Activated CD4-positive, alpha-beta T cell treated with anti-CD3 and anti-CD28 coated beads, Interleukin-2, amount 10 ng/mL, durations not matched to agents 24 days and 14 days (primary cell): ENCODE data around the gene VPS13D. TPM values are rescaled to one million over a fixed set of nuclear protein-coding genes. Genes with fewer than 3 reads are reported as not detected.

Source experiments
- DNase-seq: peaks from one replicate; pipeline ENCODE4 v3.0.0; 2022
- H3K27ac Mint-ChIP-seq: one replicate; pipeline ENCODE4 v1.8.0; 2022; ENCODE audit warnings: mild to moderate bottlenecking, mixed read lengths
- H3K27me3 Mint-ChIP-seq: one replicate; pipeline ENCODE4 v1.8.0; 2022; ENCODE audit warnings: mixed read lengths
- H3K36me3 Mint-ChIP-seq: one replicate; pipeline ENCODE4 v1.8.0; 2022; ENCODE audit warnings: low read depth, mild to moderate bottlenecking, mixed read lengths
- H3K4me1 Mint-ChIP-seq: one replicate; pipeline ENCODE4 v1.8.0; 2021; ENCODE audit warnings: mixed read lengths
- H3K4me3 Mint-ChIP-seq: one replicate; pipeline ENCODE4 v1.8.0; 2022; ENCODE audit warnings: mild to moderate bottlenecking, moderate library complexity, mixed read lengths
- H3K9me3 Mint-ChIP-seq: one replicate; pipeline ENCODE4 v1.8.0; 2021; ENCODE audit warnings: mixed read lengths
- intact Hi-C: fragments of 100-400 bp; cut with micrococcal nuclease; formaldehyde crosslinking; loops from one replicate; pipeline ENCODE4 v1.15.1; 2023
- total RNA-seq: library from RNA; stranded (reverse); gene quantifications from 2 replicates; pipeline ENCODE4 v1.2.3, GENCODE V29; 2022

The VPS13D gene
- total RNA-seq, 1 donor from 2014 or later, result 30.8 TPM

DNA sequence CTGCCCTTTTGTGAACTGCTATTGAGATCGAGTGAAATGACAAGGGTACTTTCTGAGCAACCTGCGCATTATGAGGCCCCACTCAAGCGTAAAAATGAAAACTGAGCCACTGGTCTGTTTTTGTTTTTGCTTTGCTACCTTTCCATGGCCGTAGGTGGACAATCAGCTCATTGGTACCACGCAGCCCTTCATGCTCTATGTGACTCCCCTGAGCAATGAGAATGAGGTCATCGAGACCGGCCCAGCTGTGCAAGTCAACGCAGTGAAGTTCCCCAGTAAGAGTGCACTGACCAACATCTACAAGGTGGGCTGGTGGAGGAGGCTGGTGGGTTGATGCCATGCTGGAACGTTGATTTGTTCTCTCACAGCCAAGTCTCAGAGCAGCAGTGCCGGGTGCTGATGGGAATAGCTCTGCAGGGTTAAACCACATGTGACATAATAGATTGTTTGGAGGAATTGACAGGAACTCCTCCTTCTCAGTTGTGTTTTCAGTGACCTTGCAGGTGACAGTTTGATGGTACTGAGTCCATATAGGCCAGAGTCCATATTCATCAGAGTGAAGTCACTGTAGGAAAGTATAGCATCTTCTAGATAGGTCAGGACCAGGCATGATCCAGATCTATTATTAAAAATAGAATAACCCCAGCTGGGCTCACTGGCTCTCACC is 170.3 kb downstream of the VPS13D start:
- peaks cover 40% of the 10 kb centered on the region for H3K36me3 Mint-ChIP-seq
- H3K27me3 Mint-ChIP-seq, result no peaks in the 10 kb centered on the region
- H3K27ac Mint-ChIP-seq, result no peak overlapping the region
- H3K4me1 Mint-ChIP-seq, result peaks cover 22% of the 10 kb centered on the region
- intact Hi-C loops, result no loop called here
- H3K4me3 Mint-ChIP-seq, result no peak overlapping the region
- H3K9me3 Mint-ChIP-seq, result no peaks in the 10 kb centered on the region
- no peak for DNase-seq

DNA sequence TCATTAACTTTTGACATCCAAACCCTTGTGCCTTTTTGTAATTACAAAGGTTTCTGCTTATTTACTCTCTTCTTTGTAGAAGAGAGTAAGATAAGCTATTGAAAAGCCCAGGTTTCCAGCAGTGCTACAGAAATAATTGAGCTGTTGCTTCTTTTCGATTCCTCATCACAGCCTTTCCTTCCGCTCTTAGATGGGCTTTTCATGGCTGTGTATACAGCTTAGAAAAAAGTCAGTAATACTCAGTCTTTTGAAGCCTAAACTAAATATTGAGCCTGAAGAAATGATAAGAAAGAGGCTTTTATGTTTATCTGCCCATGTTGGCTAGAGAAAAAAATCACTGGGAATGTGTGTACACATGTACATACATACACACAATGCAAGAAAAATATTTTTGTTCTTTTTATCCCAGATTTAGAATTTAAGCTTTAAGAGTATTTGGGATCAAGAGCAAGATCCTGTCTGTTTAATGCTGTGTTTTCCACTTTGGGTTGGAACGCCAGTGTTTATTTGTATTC is 172.4 kb downstream of the VPS13D start:
- H3K4me1 Mint-ChIP-seq, result peaks cover 29% of the 10 kb centered on the region
- H3K27me3 Mint-ChIP-seq, result no peaks in the 10 kb centered on the region
- intact Hi-C loops, result no loop called here
- no peak overlapping the region for H3K27ac Mint-ChIP-seq
- DNase-seq, result no peak
- H3K36me3 Mint-ChIP-seq, result peaks cover 49% of the 10 kb centered on the region
- no peaks in the 10 kb centered on the region for H3K9me3 Mint-ChIP-seq
- H3K4me3 Mint-ChIP-seq, result no peak overlapping the region

- no peak for DNase-seq
- intact Hi-C loops, result no loop called here
- Mint-ChIP-seq H3K9me3 (no peaks in the 10 kb centered on the region), H3K4me3 (no peak overlapping the region), H3K27me3 (no peaks in the 10 kb centered on the region), H3K27ac (no peak overlapping the region), H3K36me3 (peaks cover 49% of the 10 kb centered on the region), H3K4me1 (peaks cover 27% of the 10 kb centered on the region)
These were observed 173.0 kb downstream of the VPS13D start for GRCh38 chr1:12402842-12403241.

GRCh38 chr1:12404918-12405317 is 175.1 kb downstream of the VPS13D start:
- Mint-ChIP-seq H3K27ac (no peak overlapping the region), H3K27me3 (no peaks in the 10 kb centered on the region), H3K4me3 (no peak overlapping the region), H3K9me3 (peaks cover 4% of the 10 kb centered on the region), H3K4me1 (peaks cover 22% of the 10 kb centered on the region), H3K36me3 (peaks cover 58% of the 10 kb centered on the region)
- intact Hi-C loops, result no loop called here
- DNase-seq, result no peak

DNA sequence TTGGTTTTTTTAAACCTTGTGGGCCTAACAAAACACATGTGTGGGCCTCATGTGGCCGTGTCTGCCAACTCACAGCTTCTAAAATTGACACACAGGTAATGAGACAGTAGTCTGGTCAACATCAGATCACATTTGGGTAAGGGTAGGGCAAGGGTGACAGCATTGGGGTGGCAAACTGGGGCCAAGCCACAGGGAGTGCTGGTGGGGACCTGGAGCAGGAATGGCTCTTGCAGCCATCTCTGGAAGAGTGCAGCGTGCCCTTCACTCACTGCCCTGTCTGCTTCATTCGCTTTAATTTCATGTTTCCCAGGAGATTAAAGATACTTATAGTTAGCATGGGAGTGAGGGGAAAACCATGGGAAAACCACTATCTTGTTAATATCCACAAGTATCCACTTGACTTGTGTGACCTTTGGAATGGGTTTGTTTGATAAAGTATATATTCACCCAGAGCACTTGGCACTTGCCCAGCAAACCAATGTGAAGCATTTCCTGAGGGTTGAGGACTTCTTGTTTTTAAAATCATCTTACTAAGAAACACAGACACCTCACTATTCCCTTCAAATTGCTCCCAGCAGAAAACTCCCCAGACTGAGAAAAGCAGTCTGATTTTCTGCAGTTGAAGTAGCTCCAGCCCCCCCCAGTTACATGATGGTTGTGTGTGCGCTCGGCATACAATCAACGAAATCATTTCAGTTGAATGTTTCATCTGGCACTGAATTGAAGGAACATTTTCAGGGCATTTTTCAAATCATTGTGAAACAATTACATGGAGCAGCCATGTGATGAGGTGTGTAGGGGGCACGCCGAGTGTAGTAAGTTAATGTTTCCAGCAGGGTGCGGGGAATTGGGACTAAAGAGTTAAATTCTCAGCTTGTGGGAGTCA is 175.7 kb downstream of the VPS13D start:
- Mint-ChIP-seq H3K4me3 (no peak overlapping the region), H3K27ac (no peak overlapping the region), H3K27me3 (no peaks in the 10 kb centered on the region), H3K9me3 (peaks cover 9% of the 10 kb centered on the region), H3K36me3 (peaks cover 57% of the 10 kb centered on the region), H3K4me1 (peaks cover 17% of the 10 kb centered on the region)
- intact Hi-C loops, result no loop called here
- no peak for DNase-seq

DNA sequence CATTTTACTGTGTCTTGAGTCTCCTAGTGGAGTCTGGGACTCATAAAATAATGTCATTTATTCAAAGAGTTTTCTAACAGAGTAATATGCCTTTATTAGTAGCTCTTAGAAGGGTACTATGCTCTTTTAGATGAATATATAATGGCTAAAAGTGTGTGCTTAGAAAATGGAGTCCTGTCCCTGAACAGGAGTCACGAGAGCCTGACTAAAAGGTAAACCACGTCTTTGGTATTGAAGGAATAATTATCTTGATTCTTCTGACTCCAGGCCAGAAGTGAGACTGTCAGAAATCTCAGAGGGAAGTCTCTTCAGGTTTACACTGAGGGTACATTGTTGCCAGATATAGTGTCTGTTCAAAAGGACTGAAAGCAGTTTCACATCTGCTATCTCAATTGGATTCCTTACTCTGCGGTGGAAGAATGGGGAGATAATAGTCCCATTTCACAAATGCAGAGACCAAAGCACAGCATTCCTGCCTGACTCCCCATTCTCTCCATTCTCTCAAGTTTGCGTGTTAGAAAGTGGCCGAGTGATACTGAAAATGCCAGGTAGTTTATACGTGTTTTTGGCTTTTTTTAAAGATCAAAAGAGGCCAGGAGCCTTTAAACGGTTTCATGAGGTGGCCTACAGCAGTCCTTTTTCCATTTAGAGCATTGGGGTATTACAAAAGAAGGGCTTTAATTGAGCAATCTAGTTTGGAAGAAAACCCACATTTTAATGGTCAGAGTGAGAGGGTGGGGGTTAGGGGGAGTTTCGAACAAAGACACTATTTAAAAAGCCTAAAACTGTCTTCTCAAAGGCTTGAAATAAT is 176.6 kb downstream of the VPS13D start:
- H3K27ac Mint-ChIP-seq, result no peak overlapping the region
- peaks cover 9% of the 10 kb centered on the region for H3K9me3 Mint-ChIP-seq
- H3K27me3 Mint-ChIP-seq, result no peaks in the 10 kb centered on the region
- H3K4me3 Mint-ChIP-seq, result no peak overlapping the region
- DNase-seq, result no peak
- H3K4me1 Mint-ChIP-seq, result peaks cover 17% of the 10 kb centered on the region
- intact Hi-C loops, result loop anchor here (1.0 kb wide), 1 partner anchor 213 kb away; no protein-coding TSS in a partner anchor
- H3K36me3 Mint-ChIP-seq, result peaks cover 60% of the 10 kb centered on the region

DNA sequence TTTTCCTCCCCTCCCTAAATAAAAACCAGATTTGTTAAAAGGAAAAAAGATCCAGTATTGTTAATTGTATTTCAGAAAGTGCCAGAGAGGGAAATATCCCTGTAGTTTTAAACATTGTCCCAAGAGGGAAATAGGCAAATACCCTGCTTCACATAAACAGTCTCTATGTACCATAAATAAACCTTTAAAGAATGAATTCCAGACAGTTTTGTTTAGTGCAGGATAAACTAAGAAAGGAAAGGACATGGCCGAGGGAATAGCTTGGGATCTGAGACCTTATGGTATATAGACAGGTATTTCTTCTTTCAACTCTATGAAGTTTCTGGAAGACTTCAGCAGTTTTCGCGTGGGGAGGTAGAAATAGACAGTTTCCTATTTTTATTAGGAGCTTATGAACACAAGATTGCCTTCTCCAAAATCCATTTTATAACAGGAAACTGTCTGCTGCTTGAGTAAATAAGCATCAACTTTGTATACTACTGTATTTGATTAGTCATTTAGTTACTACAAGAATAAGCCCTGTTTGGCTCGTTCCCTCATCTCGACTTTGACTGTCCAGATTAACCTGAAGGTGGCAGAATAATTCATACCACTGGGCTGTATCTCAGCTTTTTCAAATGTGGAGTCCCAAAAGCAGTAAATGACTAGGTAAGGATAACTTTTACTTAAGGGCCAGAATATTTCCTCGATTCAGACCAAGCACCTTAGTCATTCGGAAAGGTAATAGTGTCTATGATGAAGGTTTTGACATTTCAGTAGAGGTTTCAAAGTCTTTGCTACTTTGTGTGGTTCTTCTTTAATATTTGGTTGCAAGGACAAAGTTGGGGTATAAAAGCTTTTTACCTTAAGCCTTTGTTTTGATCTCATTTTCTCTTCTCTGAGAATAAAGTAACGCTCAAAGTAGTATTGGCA is 177.5 kb downstream of the VPS13D start:
- intact Hi-C loops, result loop anchor here (1.0 kb wide), 1 partner anchor 212 kb away; no protein-coding TSS in a partner anchor
- H3K4me3 Mint-ChIP-seq, result no peak overlapping the region
- no peak overlapping the region for H3K27ac Mint-ChIP-seq
- peaks cover 9% of the 10 kb centered on the region for H3K9me3 Mint-ChIP-seq
- no peaks in the 10 kb centered on the region for H3K27me3 Mint-ChIP-seq
- H3K4me1 Mint-ChIP-seq, result peaks cover 17% of the 10 kb centered on the region
- H3K36me3 Mint-ChIP-seq, result peaks cover 69% of the 10 kb centered on the region
- DNase-seq, result peak; percentile 73

DNA sequence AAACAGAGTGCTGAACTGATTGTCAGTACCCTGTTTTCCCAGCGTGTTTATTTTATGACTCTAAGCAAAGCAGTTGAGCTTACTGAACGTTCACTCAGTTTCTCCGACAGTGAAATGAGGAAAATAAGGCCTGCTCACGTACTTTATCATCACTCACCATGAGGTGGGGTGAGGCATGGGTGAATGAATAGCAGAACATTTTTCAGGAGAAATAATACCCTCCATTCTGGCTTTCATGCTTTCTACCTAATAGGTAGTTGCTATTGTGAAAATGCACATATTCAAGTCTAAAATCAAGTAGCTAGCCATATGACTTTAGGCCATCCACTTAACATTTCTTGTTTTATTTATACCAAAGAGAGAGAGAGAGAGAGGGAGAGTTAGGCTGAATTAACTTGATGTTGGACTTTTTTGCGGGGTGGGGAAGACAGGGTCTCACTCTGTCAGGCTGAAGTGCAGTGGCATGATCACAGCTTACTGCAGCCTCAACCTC is 178.2 kb downstream of the VPS13D start:
- DNase-seq, result no peak
- intact Hi-C loops, result loop anchor here (1.0 kb wide), 1 partner anchor 211 kb away; no protein-coding TSS in a partner anchor
- Mint-ChIP-seq H3K4me3 (no peak overlapping the region), H3K27me3 (no peaks in the 10 kb centered on the region), H3K4me1 (peaks cover 17% of the 10 kb centered on the region), H3K9me3 (peaks cover 9% of the 10 kb centered on the region), H3K27ac (no peak overlapping the region), H3K36me3 (peaks cover 75% of the 10 kb centered on the region)

- peaks cover 17% of the 10 kb centered on the region for H3K4me1 Mint-ChIP-seq
- DNase-seq, result no peak
- intact Hi-C loops, result no loop called here
- no peak overlapping the region for H3K4me3 Mint-ChIP-seq
- H3K9me3 Mint-ChIP-seq, result peaks cover 9% of the 10 kb centered on the region
- peaks cover 71% of the 10 kb centered on the region for H3K36me3 Mint-ChIP-seq
- no peak overlapping the region for H3K27ac Mint-ChIP-seq
- no peaks in the 10 kb centered on the region for H3K27me3 Mint-ChIP-seq
These were observed 178.8 kb downstream of the VPS13D start for GRCh38 chr1:12408662-12409061.

DNA sequence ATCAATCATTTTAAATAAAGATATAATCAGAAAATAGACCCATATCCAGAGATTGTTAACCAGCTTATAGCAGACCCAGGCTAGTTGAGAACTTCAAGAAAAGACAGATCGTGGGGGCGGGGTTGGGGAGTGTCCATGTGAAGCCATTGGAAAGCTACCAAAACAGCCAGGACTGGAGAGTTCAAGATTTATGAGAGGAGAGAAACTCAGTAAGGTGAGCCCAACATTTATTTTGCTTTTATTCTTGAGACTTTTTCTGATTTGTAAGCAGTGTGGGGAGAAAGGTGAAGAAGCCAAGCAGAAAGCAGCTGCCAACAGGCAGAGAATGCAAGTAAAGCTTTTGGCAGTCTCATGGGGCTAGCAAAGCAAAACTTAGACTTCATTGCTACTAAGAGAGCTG is 179.9 kb downstream of the VPS13D start:
- Mint-ChIP-seq H3K36me3 (peaks cover 70% of the 10 kb centered on the region), H3K27ac (no peak overlapping the region), H3K4me3 (no peak overlapping the region), H3K9me3 (peaks cover 13% of the 10 kb centered on the region), H3K4me1 (peaks cover 23% of the 10 kb centered on the region), H3K27me3 (no peaks in the 10 kb centered on the region)
- no peak for DNase-seq
- intact Hi-C loops, result no loop called here

DNA sequence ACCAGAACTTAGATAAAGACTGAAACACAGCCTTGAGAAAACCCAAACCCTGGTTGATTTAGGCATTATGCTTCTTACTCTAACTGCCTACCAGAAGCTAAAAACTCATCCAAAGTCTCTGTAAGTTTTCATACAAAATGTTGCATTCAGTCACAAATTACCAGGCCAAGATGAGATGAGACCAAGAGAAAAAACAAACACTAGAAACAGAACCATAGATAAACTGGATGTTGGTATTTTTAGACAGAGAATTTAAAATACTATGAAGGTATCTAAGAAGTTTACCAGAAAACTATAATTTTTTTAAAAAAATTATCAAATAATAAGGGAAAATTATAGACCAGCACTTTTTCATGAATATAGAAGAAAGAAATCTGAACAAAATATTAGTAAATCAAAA is 180.5 kb downstream of the VPS13D start:
- Mint-ChIP-seq H3K4me1 (peaks cover 27% of the 10 kb centered on the region), H3K36me3 (peaks cover 69% of the 10 kb centered on the region), H3K9me3 (peaks cover 13% of the 10 kb centered on the region), H3K27ac (no peak overlapping the region), H3K27me3 (no peaks in the 10 kb centered on the region), H3K4me3 (no peak overlapping the region)
- no peak for DNase-seq
- intact Hi-C loops, result no loop called here

GRCh38 chr1:12411098-12411497 is 181.3 kb downstream of the VPS13D start:
- peaks cover 13% of the 10 kb centered on the region for H3K9me3 Mint-ChIP-seq
- intact Hi-C loops, result no loop called here
- H3K36me3 Mint-ChIP-seq, result peaks cover 68% of the 10 kb centered on the region
- H3K27me3 Mint-ChIP-seq, result no peaks in the 10 kb centered on the region
- peaks cover 27% of the 10 kb centered on the region for H3K4me1 Mint-ChIP-seq
- no peak for DNase-seq
- no peak overlapping the region for H3K27ac Mint-ChIP-seq
- no peak overlapping the region for H3K4me3 Mint-ChIP-seq

DNA sequence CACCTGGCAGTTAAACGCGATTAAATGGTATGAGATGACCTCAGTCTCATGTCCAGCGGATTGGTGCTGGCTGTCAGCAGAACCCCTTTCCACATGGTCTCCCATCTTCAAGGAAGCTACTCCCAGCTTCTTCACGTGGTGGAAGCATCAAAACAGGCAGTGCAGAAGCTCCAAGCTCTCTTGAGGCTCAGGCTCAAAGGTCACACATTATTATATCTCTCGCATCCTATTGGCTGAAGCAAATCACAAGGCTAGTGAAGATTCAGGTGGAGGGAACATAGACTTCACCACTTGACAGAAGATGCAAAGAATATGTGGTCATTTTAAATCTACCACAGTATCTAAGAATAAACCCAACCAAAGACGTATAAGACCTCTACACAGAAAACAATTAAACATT is 181.9 kb downstream of the VPS13D start:
- Mint-ChIP-seq H3K27ac (no peak overlapping the region), H3K36me3 (peaks cover 71% of the 10 kb centered on the region), H3K27me3 (no peaks in the 10 kb centered on the region), H3K4me1 (peaks cover 26% of the 10 kb centered on the region), H3K4me3 (no peak overlapping the region), H3K9me3 (peaks cover 13% of the 10 kb centered on the region)
- DNase-seq, result no peak
- intact Hi-C loops, result no loop called here
